Liver (tissue), 3 donors: Measurements from ENCODE around the gene SPAM1.

Experiments
- EGR1 ChIP-seq, 2 donors: IDR thresholded peaks; 2 replicates each; pipeline ENCODE4 v1.6.1; 2016 to 2018; ENCODE audit warnings: antibody characterized with exemption in 2 of 2, low read depth in 2 of 2
- FOXA2 ChIP-seq: IDR thresholded peaks from 2 replicates; pipeline ENCODE4 v1.6.1; 2016; ENCODE audit warnings: antibody characterized with exemption
- GABPA ChIP-seq, 2 donors: IDR thresholded peaks in 1 of 2; conservative IDR thresholded peaks in 1 of 2; 2 replicates each; pipeline ENCODE4 v1.6.1; 2016; ENCODE audit warnings: antibody characterized with exemption in 2 of 2, mild to moderate bottlenecking in 1 of 2, moderate library complexity in 1 of 2
- SP1 ChIP-seq: IDR thresholded peaks from 2 replicates; pipeline ENCODE4 v1.6.1; 2018; ENCODE audit warnings: antibody characterized with exemption, mild to moderate bottlenecking
- TAF1 ChIP-seq: conservative IDR thresholded peaks from 2 replicates; pipeline ENCODE4 v1.6.1; 2016; ENCODE audit warnings: antibody characterized with exemption, mild to moderate bottlenecking
- YY1 ChIP-seq: IDR thresholded peaks from 2 replicates; pipeline ENCODE4 v1.6.1; 2016; ENCODE audit warnings: antibody characterized with exemption, mild to moderate bottlenecking
- TF ChIP-seq, protein P1 (sequence below): IDR thresholded peaks from 2 replicates; pipeline ENCODE4 v1.6.1; 2016; ENCODE audit warnings: antibody characterized with exemption
- TF ChIP-seq, protein P2 (sequence below): fragments of 150-350 bp; IDR thresholded peaks from 2 replicates; pipeline ENCODE4 v1.5.1; 2017; ENCODE audit warnings: improper control_type of control experiment, low read depth, low read length; ENCODE audit not compliant: missing input control
- TF ChIP-seq, protein P3 (sequence below): IDR thresholded peaks from 2 replicates; pipeline ENCODE4 v1.6.1; 2016; ENCODE audit warnings: antibody characterized with exemption
- TF ChIP-seq, protein P4 (sequence below): IDR thresholded peaks from 2 replicates; pipeline ENCODE4 v1.6.1; 2016; ENCODE audit warnings: antibody characterized with exemption, mild to moderate bottlenecking
- TF ChIP-seq, protein P5 (sequence below): IDR thresholded peaks from 2 replicates; pipeline ENCODE4 v1.6.1; 2016; ENCODE audit warnings: antibody characterized with exemption
- donor health status: healthy.
- donor health status: healthy.

DNA sequence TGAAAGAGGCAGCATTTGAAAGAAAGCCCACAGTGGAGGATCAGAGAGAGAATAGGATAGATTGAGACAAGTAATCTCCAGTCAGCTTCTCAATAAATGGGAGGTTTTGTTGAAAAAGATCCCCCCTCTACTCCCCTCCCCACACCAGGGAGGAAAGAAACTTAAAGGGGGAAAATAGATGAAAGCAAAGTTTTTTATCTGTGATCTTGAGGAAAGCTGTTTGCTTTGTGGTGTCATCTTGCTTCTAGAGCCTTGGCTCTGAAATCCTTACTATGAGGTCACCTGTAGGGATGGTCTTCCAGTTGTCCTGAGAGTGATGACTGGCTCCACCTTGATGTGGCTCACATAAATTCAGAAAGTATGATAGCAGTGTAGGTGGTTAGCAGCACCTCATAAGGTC is at the start of gene SPAM1:
- TF ChIP-seq, protein P1, sequence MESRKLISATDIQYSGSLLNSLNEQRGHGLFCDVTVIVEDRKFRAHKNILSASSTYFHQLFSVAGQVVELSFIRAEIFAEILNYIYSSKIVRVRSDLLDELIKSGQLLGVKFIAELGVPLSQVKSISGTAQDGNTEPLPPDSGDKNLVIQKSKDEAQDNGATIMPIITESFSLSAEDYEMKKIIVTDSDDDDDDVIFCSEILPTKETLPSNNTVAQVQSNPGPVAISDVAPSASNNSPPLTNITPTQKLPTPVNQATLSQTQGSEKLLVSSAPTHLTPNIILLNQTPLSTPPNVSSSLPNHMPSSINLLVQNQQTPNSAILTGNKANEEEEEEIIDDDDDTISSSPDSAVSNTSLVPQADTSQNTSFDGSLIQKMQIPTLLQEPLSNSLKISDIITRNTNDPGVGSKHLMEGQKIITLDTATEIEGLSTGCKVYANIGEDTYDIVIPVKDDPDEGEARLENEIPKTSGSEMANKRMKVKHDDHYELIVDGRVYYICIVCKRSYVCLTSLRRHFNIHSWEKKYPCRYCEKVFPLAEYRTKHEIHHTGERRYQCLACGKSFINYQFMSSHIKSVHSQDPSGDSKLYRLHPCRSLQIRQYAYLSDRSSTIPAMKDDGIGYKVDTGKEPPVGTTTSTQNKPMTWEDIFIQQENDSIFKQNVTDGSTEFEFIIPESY, result no peak
- TF ChIP-seq TAF1 (no peak), EGR1 (IDR thresholded peaks at IDR 0.05; ENCODE audit: low read depth in 2 of 2) (no peak), SP1 (no peak), GABPA (IDR thresholded peaks at IDR 0.05 in 1 of 2, conservative IDR thresholded peaks at IDR 0.05 in 1 of 2) (no peak), FOXA2 (no peak), YY1 (no peak)
- TF ChIP-seq, protein P2, sequence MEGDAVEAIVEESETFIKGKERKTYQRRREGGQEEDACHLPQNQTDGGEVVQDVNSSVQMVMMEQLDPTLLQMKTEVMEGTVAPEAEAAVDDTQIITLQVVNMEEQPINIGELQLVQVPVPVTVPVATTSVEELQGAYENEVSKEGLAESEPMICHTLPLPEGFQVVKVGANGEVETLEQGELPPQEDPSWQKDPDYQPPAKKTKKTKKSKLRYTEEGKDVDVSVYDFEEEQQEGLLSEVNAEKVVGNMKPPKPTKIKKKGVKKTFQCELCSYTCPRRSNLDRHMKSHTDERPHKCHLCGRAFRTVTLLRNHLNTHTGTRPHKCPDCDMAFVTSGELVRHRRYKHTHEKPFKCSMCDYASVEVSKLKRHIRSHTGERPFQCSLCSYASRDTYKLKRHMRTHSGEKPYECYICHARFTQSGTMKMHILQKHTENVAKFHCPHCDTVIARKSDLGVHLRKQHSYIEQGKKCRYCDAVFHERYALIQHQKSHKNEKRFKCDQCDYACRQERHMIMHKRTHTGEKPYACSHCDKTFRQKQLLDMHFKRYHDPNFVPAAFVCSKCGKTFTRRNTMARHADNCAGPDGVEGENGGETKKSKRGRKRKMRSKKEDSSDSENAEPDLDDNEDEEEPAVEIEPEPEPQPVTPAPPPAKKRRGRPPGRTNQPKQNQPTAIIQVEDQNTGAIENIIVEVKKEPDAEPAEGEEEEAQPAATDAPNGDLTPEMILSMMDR, result no peak
- TF ChIP-seq, protein P3, sequence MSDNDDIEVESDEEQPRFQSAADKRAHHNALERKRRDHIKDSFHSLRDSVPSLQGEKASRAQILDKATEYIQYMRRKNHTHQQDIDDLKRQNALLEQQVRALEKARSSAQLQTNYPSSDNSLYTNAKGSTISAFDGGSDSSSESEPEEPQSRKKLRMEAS, result no peak
- TF ChIP-seq, protein P4, sequence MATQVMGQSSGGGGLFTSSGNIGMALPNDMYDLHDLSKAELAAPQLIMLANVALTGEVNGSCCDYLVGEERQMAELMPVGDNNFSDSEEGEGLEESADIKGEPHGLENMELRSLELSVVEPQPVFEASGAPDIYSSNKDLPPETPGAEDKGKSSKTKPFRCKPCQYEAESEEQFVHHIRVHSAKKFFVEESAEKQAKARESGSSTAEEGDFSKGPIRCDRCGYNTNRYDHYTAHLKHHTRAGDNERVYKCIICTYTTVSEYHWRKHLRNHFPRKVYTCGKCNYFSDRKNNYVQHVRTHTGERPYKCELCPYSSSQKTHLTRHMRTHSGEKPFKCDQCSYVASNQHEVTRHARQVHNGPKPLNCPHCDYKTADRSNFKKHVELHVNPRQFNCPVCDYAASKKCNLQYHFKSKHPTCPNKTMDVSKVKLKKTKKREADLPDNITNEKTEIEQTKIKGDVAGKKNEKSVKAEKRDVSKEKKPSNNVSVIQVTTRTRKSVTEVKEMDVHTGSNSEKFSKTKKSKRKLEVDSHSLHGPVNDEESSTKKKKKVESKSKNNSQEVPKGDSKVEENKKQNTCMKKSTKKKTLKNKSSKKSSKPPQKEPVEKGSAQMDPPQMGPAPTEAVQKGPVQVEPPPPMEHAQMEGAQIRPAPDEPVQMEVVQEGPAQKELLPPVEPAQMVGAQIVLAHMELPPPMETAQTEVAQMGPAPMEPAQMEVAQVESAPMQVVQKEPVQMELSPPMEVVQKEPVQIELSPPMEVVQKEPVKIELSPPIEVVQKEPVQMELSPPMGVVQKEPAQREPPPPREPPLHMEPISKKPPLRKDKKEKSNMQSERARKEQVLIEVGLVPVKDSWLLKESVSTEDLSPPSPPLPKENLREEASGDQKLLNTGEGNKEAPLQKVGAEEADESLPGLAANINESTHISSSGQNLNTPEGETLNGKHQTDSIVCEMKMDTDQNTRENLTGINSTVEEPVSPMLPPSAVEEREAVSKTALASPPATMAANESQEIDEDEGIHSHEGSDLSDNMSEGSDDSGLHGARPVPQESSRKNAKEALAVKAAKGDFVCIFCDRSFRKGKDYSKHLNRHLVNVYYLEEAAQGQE, result no peak
- TF ChIP-seq, protein P5, sequence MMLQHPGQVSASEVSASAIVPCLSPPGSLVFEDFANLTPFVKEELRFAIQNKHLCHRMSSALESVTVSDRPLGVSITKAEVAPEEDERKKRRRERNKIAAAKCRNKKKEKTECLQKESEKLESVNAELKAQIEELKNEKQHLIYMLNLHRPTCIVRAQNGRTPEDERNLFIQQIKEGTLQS, result no peak
